ENCODE measurements around the gene LHFPL2. TPM values are rescaled to one million over a fixed set of nuclear protein-coding genes. Genes with fewer than 3 reads are reported as not detected.
"Not testable (repeated sequence)": the region's sequence is repeated elsewhere in the genome, so short reads cannot be mapped to it uniquely, and the experiment has no call there.

The LHFPL2 gene
- total and polyA plus RNA-seq, 3 donors from 2014 or later, result 24.8 to 48.6 (median 42.8) TPM

GRCh38 chr5:78622302-78622971 is 26.1 kb downstream of the LHFPL2 start:
- Histone ChIP-seq H3K9me3 (no peaks in the 10 kb centered on the region), H3K4me1 (peaks cover 15% of the 10 kb centered on the region), H3K4me3 (no peak overlapping the region), H3K36me3 (ENCODE audit: low read depth, missing control alignments) (no peaks in the 10 kb centered on the region), H3K27ac (no peak overlapping the region), H3K27me3 (no peaks in the 10 kb centered on the region)
- 83 to 92% methylated on average over 3 of the region's 3 CpGs for WGBS, 2 donors
- intact Hi-C loops (cut with DNase I; ENCODE audit: low total_unique reads), result no loop called here
- DNase-seq, result no peak
- no peak for TF ChIP-seq POLR2A (IDR thresholded peaks at IDR 0.05)
- TF ChIP-seq CTCF (IDR thresholded peaks at IDR 0.05), result no peak

GRCh38 chr5:78621291-78621738 is 27.3 kb downstream of the LHFPL2 start:
- H3K4me3 ChIP-seq, result no peak overlapping the region
- WGBS, 2 donors, result 50 to 58% methylated on average over 3 of the region's 3 CpGs
- H3K9me3 ChIP-seq, result no peaks in the 10 kb centered on the region
- H3K27me3 ChIP-seq, result no peaks in the 10 kb centered on the region
- TF ChIP-seq POLR2A (IDR thresholded peaks at IDR 0.05) (no peak), CTCF (IDR thresholded peaks at IDR 0.05) (no peak)
- DNase-seq, result no peak
- intact Hi-C loops (cut with DNase I; ENCODE audit: low total_unique reads), result no loop called here
- no peak overlapping the region for H3K27ac ChIP-seq
- peaks cover 15% of the 10 kb centered on the region for H3K4me1 ChIP-seq
- no peaks in the 10 kb centered on the region for H3K36me3 ChIP-seq (ENCODE audit: low read depth, missing control alignments)

GRCh38 chr5:78620119-78620518 is 28.5 kb downstream of the LHFPL2 start:
- H3K27me3 ChIP-seq; intact Hi-C loops (cut with DNase I; ENCODE audit: low total_unique reads); H3K36me3 ChIP-seq (ENCODE audit: low read depth, missing control alignments); DNase-seq; H3K4me3 ChIP-seq; H3K27ac ChIP-seq; H3K9me3 ChIP-seq: not testable (repeated sequence)
- 97 to 100% methylated on average over 4 of the region's 4 CpGs for WGBS, 2 donors
- peaks cover 15% of the 10 kb centered on the region for H3K4me1 ChIP-seq

GRCh38 chr5:78618303-78618702 is 30.3 kb downstream of the LHFPL2 start:
- WGBS, 2 donors, result 96 to 99% methylated on average over 10 of the region's 10 CpGs
- Histone ChIP-seq H3K4me3 (no peak overlapping the region), H3K27ac (no peak overlapping the region), H3K4me1 (no peaks in the 10 kb centered on the region), H3K36me3 (ENCODE audit: low read depth, missing control alignments) (no peaks in the 10 kb centered on the region), H3K9me3 (no peaks in the 10 kb centered on the region), H3K27me3 (no peaks in the 10 kb centered on the region)
- intact Hi-C loops (cut with DNase I; ENCODE audit: low total_unique reads), result no loop called here
- no peak for TF ChIP-seq POLR2A (IDR thresholded peaks at IDR 0.05)
- TF ChIP-seq CTCF (IDR thresholded peaks at IDR 0.05), result no peak
- DNase-seq, result no peak

GRCh38 chr5:78615697-78616096 is 32.9 kb downstream of the LHFPL2 start:
- no peak overlapping the region for H3K4me3 ChIP-seq
- H3K4me1 ChIP-seq, result peaks cover 13% of the 10 kb centered on the region
- H3K27ac ChIP-seq, result no peak overlapping the region
- H3K9me3 ChIP-seq, result no peaks in the 10 kb centered on the region
- WGBS, 2 donors, result 63 to 75% methylated on average over 1 of the region's 1 CpG
- H3K27me3 ChIP-seq, result no peaks in the 10 kb centered on the region
- H3K36me3 ChIP-seq (ENCODE audit: low read depth, missing control alignments), result no peaks in the 10 kb centered on the region
- intact Hi-C loops (cut with DNase I; ENCODE audit: low total_unique reads), result no loop called here
- no peak for DNase-seq
- TF ChIP-seq POLR2A (IDR thresholded peaks at IDR 0.05) (no peak), CTCF (IDR thresholded peaks at IDR 0.05) (no peak)

Data from testis (tissue), 3 donors.